ENCODE results near the gene FFAR1. TPM values are rescaled to one million over a fixed set of nuclear protein-coding genes. Genes with fewer than 3 reads are reported as not detected.

The FFAR1 gene
- total and polyA plus RNA-seq, 2 experiments from 2014 or later: not detected

DNA sequence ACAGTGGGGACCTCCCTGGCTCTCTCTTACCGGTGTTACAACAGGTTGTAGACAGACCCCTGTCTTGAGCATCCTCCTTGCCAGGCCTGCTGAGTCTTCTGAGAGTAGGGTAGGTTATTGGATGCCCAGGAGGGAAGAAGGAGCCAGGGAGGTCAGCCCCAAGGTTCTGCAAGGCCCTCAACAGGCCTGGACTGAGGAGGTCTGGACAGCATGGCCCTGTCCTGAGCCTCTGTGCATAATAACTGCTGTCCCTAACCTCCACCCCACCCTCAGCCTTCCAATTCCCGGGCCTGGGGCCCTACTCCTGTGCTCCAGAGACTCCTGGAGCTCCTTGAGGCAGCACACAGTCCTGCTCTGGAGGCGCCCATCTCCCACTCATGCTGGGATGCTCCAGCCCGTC is 18.4 kb upstream of the FFAR1 start:
- TF ChIP-seq EZH2phosphoT487 (IDR thresholded peaks at IDR 0.05; ENCODE audit: low read depth, severe bottlenecking, unreplicated experiment) (no peak), EZH2 (IDR thresholded peaks at IDR 0.05; ENCODE audit: borderline replicate concordance) (no peak)
- TF ChIP-seq, protein P1, sequence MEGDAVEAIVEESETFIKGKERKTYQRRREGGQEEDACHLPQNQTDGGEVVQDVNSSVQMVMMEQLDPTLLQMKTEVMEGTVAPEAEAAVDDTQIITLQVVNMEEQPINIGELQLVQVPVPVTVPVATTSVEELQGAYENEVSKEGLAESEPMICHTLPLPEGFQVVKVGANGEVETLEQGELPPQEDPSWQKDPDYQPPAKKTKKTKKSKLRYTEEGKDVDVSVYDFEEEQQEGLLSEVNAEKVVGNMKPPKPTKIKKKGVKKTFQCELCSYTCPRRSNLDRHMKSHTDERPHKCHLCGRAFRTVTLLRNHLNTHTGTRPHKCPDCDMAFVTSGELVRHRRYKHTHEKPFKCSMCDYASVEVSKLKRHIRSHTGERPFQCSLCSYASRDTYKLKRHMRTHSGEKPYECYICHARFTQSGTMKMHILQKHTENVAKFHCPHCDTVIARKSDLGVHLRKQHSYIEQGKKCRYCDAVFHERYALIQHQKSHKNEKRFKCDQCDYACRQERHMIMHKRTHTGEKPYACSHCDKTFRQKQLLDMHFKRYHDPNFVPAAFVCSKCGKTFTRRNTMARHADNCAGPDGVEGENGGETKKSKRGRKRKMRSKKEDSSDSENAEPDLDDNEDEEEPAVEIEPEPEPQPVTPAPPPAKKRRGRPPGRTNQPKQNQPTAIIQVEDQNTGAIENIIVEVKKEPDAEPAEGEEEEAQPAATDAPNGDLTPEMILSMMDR (IDR thresholded peaks at IDR 0.05; ENCODE audit: poor library complexity): no peak
- Histone ChIP-seq H3K9me2 (replicated peaks; ENCODE audit: insufficient read depth) (no peaks in the 10 kb centered on the region), H3K27me3 (no peaks in the 10 kb centered on the region), H4K20me1 (ENCODE audit: insufficient read depth, poor library complexity, severe bottlenecking) (no peaks in the 10 kb centered on the region), H3K4me3 (no peak overlapping the region), H3K79me2 (no peaks in the 10 kb centered on the region), H2AFZ (no peak overlapping the region), H3K9me3 (ENCODE audit: low read depth) (no peaks in the 10 kb centered on the region), H3K4me2 (no peak overlapping the region), H3K4me1 (ENCODE audit: insufficient read depth) (no peaks in the 10 kb centered on the region), H3K36me3 (replicated peaks; ENCODE audit: insufficient read depth, low read depth) (no peaks in the 10 kb centered on the region), H3K27ac (no peak overlapping the region)
- 82% methylated on average over 4 of the region's 4 CpGs for WGBS (ENCODE audit: low lambda C conversion rate, missing lambda C conversion rate)
- no peak for DNase-seq (ENCODE audit: low spot score)

DNA sequence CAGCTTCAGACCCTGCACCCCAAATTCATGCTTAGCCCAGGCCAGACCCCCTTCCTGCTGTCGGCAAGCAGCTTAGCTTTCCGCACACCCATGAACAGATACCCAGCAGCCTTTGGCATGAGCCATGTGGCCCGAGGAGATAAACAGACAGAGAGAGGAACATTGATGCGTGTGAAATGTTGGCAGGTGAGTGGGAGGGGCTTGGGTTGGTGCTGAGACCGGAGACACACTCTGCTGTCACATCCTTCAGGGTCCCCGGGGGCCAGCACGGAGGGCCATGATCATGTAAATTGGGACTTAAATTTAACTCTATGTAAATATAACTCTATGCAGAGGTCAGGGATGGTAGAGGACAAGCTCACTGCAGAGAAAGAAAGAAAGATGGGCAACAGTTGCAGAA is 17.2 kb upstream of the FFAR1 start:
- H3K4me3 ChIP-seq: no peak overlapping the region
- no peak overlapping the region for H3K4me2 ChIP-seq
- H4K20me1 ChIP-seq (ENCODE audit: insufficient read depth, poor library complexity, severe bottlenecking): no peaks in the 10 kb centered on the region
- H2AFZ ChIP-seq: no peak overlapping the region
- no peaks in the 10 kb centered on the region for H3K27me3 ChIP-seq
- DNase-seq (ENCODE audit: low spot score): no peak
- H3K9me2 ChIP-seq (replicated peaks; ENCODE audit: insufficient read depth): no peaks in the 10 kb centered on the region
- H3K27ac ChIP-seq: no peak overlapping the region
- no peaks in the 10 kb centered on the region for H3K9me3 ChIP-seq (ENCODE audit: low read depth)
- no peaks in the 10 kb centered on the region for H3K4me1 ChIP-seq (ENCODE audit: insufficient read depth)
- H3K79me2 ChIP-seq: no peaks in the 10 kb centered on the region
- 73% methylated on average over 7 of the region's 7 CpGs for WGBS (ENCODE audit: low lambda C conversion rate, missing lambda C conversion rate)
- H3K36me3 ChIP-seq (replicated peaks; ENCODE audit: insufficient read depth, low read depth): no peaks in the 10 kb centered on the region
- TF ChIP-seq EZH2 (IDR thresholded peaks at IDR 0.05; ENCODE audit: borderline replicate concordance): no peak
- TF ChIP-seq, protein P1 (IDR thresholded peaks at IDR 0.05; ENCODE audit: poor library complexity): no peak
- no peak for TF ChIP-seq EZH2phosphoT487 (IDR thresholded peaks at IDR 0.05; ENCODE audit: low read depth, severe bottlenecking, unreplicated experiment)

DNA sequence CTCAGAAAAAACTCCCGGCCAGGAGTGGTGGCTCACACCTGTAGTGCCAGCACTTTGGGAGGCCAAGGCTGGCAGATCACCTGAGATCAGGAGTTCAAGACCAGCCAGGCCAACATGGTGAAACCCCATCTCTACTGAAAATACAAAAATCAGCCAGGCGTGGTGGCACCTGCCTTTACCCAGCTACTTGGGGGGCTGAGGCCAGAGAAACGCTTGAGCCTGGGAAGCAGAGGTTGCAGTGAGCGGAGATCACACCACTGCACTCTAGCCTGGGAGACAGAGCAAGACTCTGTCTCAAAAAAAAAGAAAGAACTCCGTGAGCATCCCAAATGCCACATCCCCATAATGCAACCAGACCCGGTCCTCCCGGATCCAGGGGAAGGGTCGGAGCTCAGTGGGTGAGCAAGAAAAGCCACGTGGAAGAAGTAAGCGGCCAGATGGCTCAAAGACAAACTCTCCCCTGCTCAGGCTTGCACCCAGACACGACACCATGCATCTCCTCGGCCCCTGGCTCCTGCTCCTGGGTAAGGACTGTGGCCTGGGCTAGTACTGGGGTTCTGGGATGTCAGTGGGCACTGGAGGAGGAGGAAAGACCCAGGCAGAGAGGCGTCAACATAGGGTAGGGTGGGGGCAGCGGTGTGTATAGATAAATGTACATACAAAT is 16.0 kb upstream of the FFAR1 start:
- TF ChIP-seq EZH2phosphoT487 (IDR thresholded peaks at IDR 0.05; ENCODE audit: low read depth, severe bottlenecking, unreplicated experiment): no peak
- no peak for TF ChIP-seq EZH2 (IDR thresholded peaks at IDR 0.05; ENCODE audit: borderline replicate concordance)
- TF ChIP-seq, protein P1 (IDR thresholded peaks at IDR 0.05; ENCODE audit: poor library complexity): no peak
- DNase-seq (ENCODE audit: low spot score): no peak
- Histone ChIP-seq H3K27ac (no peak overlapping the region), H3K4me3 (no peak overlapping the region), H3K79me2 (no peaks in the 10 kb centered on the region), H3K9me2 (replicated peaks; ENCODE audit: insufficient read depth) (no peaks in the 10 kb centered on the region), H3K4me2 (no peak overlapping the region), H3K27me3 (no peaks in the 10 kb centered on the region), H3K9me3 (ENCODE audit: low read depth) (no peaks in the 10 kb centered on the region), H3K4me1 (ENCODE audit: insufficient read depth) (no peaks in the 10 kb centered on the region), H4K20me1 (ENCODE audit: insufficient read depth, poor library complexity, severe bottlenecking) (no peaks in the 10 kb centered on the region), H3K36me3 (replicated peaks; ENCODE audit: insufficient read depth, low read depth) (no peaks in the 10 kb centered on the region), H2AFZ (no peak overlapping the region)
- 90% methylated on average over 14 of the region's 14 CpGs for WGBS (ENCODE audit: low lambda C conversion rate, missing lambda C conversion rate)

Measured in hepatocyte (in vitro differentiated cells).